PC-9 (cell line): ENCODE results near the gene ZC3H12A. TPM values are rescaled to one million over a fixed set of nuclear protein-coding genes. Genes with fewer than 3 reads are reported as not detected.

Source experiments
- BruUV-seq: library from RNA; stranded (reverse); fragments of 400-500 nt; replicated peaks from 2 replicates; lab custom pipeline; 2021; lab: Mats Ljungman, UMichigan
- CTCF ChIA-PET: fragments of 300-600 bp; sonication (Branson Sonifier 250); formaldehyde crosslinking; loops from one replicate; lab custom pipeline; 2022; ENCODE audit warnings: antibody characterized with exemption; lab: Charles Lee
- POLR2A ChIA-PET: fragments of 300-600 bp; sonication (Branson Sonifier 250); formaldehyde crosslinking; loops from one replicate; lab custom pipeline; 2022; ENCODE audit warnings: antibody characterized with exemption; ENCODE audit not compliant: unreplicated experiment; lab: Charles Lee
- DNase-seq, 2 experiments: peaks; one replicate each; pipeline versions ENCODE4 v3.0.0 to v3.0.0-alpha.2; 2015 to 2022; ENCODE audit warnings: mixed read lengths in 1 of 2
- H2AFZ ChIP-seq: fragments of 200-600 bp; sonication (generic); 2 replicates; pipeline ENCODE4 v1.8.1; 2017; ENCODE audit warnings: antibody characterized with exemption
- H3F3A ChIP-seq: fragments of 200-600 bp; sonication (generic); 2 replicates; pipeline ENCODE4 v1.8.1; 2017; ENCODE audit warnings: antibody characterized with exemption, mild to moderate bottlenecking, low read depth; ENCODE audit not compliant: insufficient read depth
- H3K27ac ChIP-seq: fragments of 200-600 bp; sonication (generic); 2 replicates; pipeline ENCODE4 v1.6.1; 2016; ENCODE audit warnings: mixed run types
- H3K27me3 ChIP-seq: fragments of 200-600 bp; sonication (generic); 2 replicates; pipeline ENCODE4 v1.6.1; 2016; ENCODE audit warnings: low read depth, mixed run types; ENCODE audit not compliant: insufficient read depth
- H3K36me3 ChIP-seq: fragments of 200-600 bp; sonication (generic); 2 replicates; pipeline ENCODE4 v1.6.1; 2016; ENCODE audit warnings: low read depth, mixed run types
- H3K4me1 ChIP-seq: fragments of 200-600 bp; sonication (generic); replicated peaks from 2 replicates; pipeline ENCODE4 v1.6.1; 2016; ENCODE audit warnings: mixed run types; ENCODE audit not compliant: insufficient read depth
- H3K4me2 ChIP-seq: fragments of 200-600 bp; sonication (generic); 2 replicates; pipeline ENCODE4 v1.6.1; 2017; ENCODE audit warnings: mixed run types
- H3K4me3 ChIP-seq: fragments of 200-600 bp; sonication (generic); 2 replicates; pipeline ENCODE4 v1.6.1; 2016; ENCODE audit warnings: mixed run types
- H3K79me2 ChIP-seq: fragments of 200-600 bp; sonication (generic); 2 replicates; pipeline ENCODE4 v1.6.1; 2017; ENCODE audit warnings: low read depth, mixed run types
- H3K9me2 ChIP-seq: fragments of 200-600 bp; sonication (generic); 2 replicates; pipeline ENCODE4 v1.8.1; 2017; ENCODE audit warnings: mild to moderate bottlenecking; ENCODE audit not compliant: insufficient read depth
- H3K9me3 ChIP-seq: fragments of 200-600 bp; sonication (generic); 2 replicates; pipeline ENCODE4 v1.8.1; 2016; ENCODE audit warnings: low read depth; ENCODE audit not compliant: insufficient read depth
- H4K20me1 ChIP-seq: fragments of 200-600 bp; sonication (generic); 2 replicates; pipeline ENCODE4 v1.8.1; 2017; ENCODE audit not compliant: insufficient read depth
- CTCF ChIP-seq: fragments of 200-600 bp; sonication (generic); conservative IDR thresholded peaks from 2 replicates; pipeline ENCODE4 v1.6.1; 2017; ENCODE audit warnings: mixed run types, antibody characterized with exemption, mild to moderate bottlenecking, moderate library complexity
- EZH2 ChIP-seq: fragments of 200-600 bp; sonication (generic); IDR thresholded peaks from 2 replicates; pipeline ENCODE4 v1.8.0; 2017; ENCODE audit warnings: antibody characterized with exemption, low read depth
- intact Hi-C: fragments of 100-400 bp; cut with micrococcal nuclease; formaldehyde crosslinking; loops from one replicate; pipeline ENCODE4 v1.10.0; 2022; ENCODE audit not compliant: unreplicated experiment
- total RNA-seq: library from RNA; stranded (reverse); gene quantifications from 2 replicates; pipeline ENCODE4 v1.2.3, GENCODE V29; 2021

Gene ZC3H12A
- total RNA-seq, 1 experiment from 2014 or later, result 18.7 TPM

- Histone ChIP-seq H3K9me3 (no peaks in the 10 kb centered on the region), H3K27ac (no peak overlapping the region), H3K27me3 (no peaks in the 10 kb centered on the region), H3K36me3 (no peaks in the 10 kb centered on the region), H3F3A (peaks cover 19% of the 10 kb centered on the region; the same call in 1 of the 2 replicates), H3K79me2 (no peaks in the 10 kb centered on the region), H2AFZ (no peak overlapping the region), H3K4me1 (peaks cover 8% of the 10 kb centered on the region), H4K20me1 (no peaks in the 10 kb centered on the region), H3K4me3 (no peak overlapping the region), H3K9me2 (no peaks in the 10 kb centered on the region), H3K4me2 (no peak overlapping the region)
- intact Hi-C loops, result loop anchor here (5.0 kb wide), 1 partner anchor 106 kb away; no protein-coding TSS in a partner anchor
- no peak for DNase-seq
- TF ChIP-seq EZH2, result no peak
- no peak for TF ChIP-seq CTCF
- CTCF ChIA-PET, result no interaction called here
- POLR2A ChIA-PET, result interaction anchor here (0.6 kb wide), 2 partner anchors 15 to 96 kb away, joined by 3 to 5 read pairs; no protein-coding TSS in a partner anchor
- BruUV-seq, result no TSS peak
Measured at GRCh38 chr1:37456614-37457013, 17.8 kb upstream of the ZC3H12A start.

- H3F3A ChIP-seq, result peaks cover 19% of the 10 kb centered on the region; the same call in 1 of the 2 replicates
- no TSS peak for BruUV-seq
- no peak for DNase-seq
Measured at GRCh38 chr1:37458551-37458950, 15.8 kb upstream of the ZC3H12A start.

GRCh38 chr1:37461698-37462436 lies 12.5 kb upstream of the ZC3H12A start:
- H3K9me2 ChIP-seq, result no peaks in the 10 kb centered on the region
- H3K27ac ChIP-seq, result no peak overlapping the region
- no peak overlapping the region for H3K4me2 ChIP-seq
- no peaks in the 10 kb centered on the region for H3K79me2 ChIP-seq
- H3F3A ChIP-seq, result peaks cover 17% of the 10 kb centered on the region; the same call in 1 of the 2 replicates
- no peak overlapping the region for H2AFZ ChIP-seq
- H3K27me3 ChIP-seq, result no peaks in the 10 kb centered on the region
- CTCF ChIA-PET, result no interaction called here
- intact Hi-C loops, result no loop called here
- no peak for DNase-seq
- no TSS peak for BruUV-seq
- H3K4me1 ChIP-seq, result peaks cover 7% of the 10 kb centered on the region; the same call in 1 of the 2 replicates
- no peaks in the 10 kb centered on the region for H4K20me1 ChIP-seq
- H3K9me3 ChIP-seq, result no peaks in the 10 kb centered on the region
- TF ChIP-seq EZH2 (no peak), CTCF (no peak)
- H3K36me3 ChIP-seq, result no peaks in the 10 kb centered on the region
- no peak overlapping the region for H3K4me3 ChIP-seq
- POLR2A ChIA-PET, result no interaction called here

More at GRCh38 chr1:37458551-37458950, 15.8 kb upstream of the ZC3H12A start:
- H3K9me3 ChIP-seq, result no peaks in the 10 kb centered on the region
- H3K27ac ChIP-seq, result no peak overlapping the region
- H3K27me3 ChIP-seq, result no peaks in the 10 kb centered on the region
- POLR2A ChIA-PET, result interaction anchor here (0.6 to 0.9 kb wide), 2 partner anchors 16 to 233 kb away, joined by 4 to 9 read pairs; no protein-coding TSS in a partner anchor
- no peak overlapping the region for H3K4me3 ChIP-seq
- CTCF ChIA-PET, result interaction anchor here (0.6 to 3.6 kb wide), 8 partner anchors 12 to 1104 kb away, joined by 3 to 21 read pairs (median 4); no protein-coding TSS in a partner anchor
- H3K79me2 ChIP-seq, result no peaks in the 10 kb centered on the region
- H3K36me3 ChIP-seq, result no peaks in the 10 kb centered on the region
- no peaks in the 10 kb centered on the region for H3K9me2 ChIP-seq
- intact Hi-C loops, result loop anchor here (5.0 kb wide), 1 partner anchor 104 kb away; no protein-coding TSS in a partner anchor
- H4K20me1 ChIP-seq, result no peaks in the 10 kb centered on the region
- H3K4me2 ChIP-seq, result no peak overlapping the region
- no peak; the same call in 1 of the 2 replicates for TF ChIP-seq CTCF
- TF ChIP-seq EZH2, result no peak
- peaks cover 8% of the 10 kb centered on the region for H3K4me1 ChIP-seq
- H2AFZ ChIP-seq, result no peak overlapping the region
